Measurements from ENCODE around the gene NOD1. TPM values are rescaled to one million over a fixed set of nuclear protein-coding genes. Genes with fewer than 3 reads are reported as not detected.

NOD1 gene
- total and polyA plus RNA-seq, 2 experiments from 2014 or later = 5.9 to 11.1 TPM

- peaks cover 8% of the 10 kb centered on the region; the same call in 1 of the 2 replicates for H3F3A ChIP-seq (ENCODE audit: insufficient read depth)
- no peaks in the 10 kb centered on the region for H3K79me2 ChIP-seq (ENCODE audit: insufficient read depth)
- DNase-seq = no peak
- no peaks in the 10 kb centered on the region for H4K20me1 ChIP-seq (ENCODE audit: insufficient read depth)
- peaks cover 14% of the 10 kb centered on the region; the same call in 1 of the 2 replicates for H3K36me3 ChIP-seq (ENCODE audit: low read depth)
- no peak overlapping the region for H2AFZ ChIP-seq
- H3K4me1 ChIP-seq (ENCODE audit: insufficient read depth) = peaks cover 9% of the 10 kb centered on the region
- H3K27me3 ChIP-seq (replicated peaks; ENCODE audit: insufficient read depth) = no peaks in the 10 kb centered on the region
- H3K4me3 ChIP-seq = no peak overlapping the region
- in situ Hi-C loops (cut with MboI) = no loop called here
- TF ChIP-seq EZH2 (IDR thresholded peaks at IDR 0.05; ENCODE audit: insufficient read depth, poor library complexity, severe bottlenecking) (no peak), EZH2phosphoT487 (IDR thresholded peaks at IDR 0.05; ENCODE audit: insufficient read depth, low read depth) (no peak)
- H3K9ac ChIP-seq = no peak overlapping the region
- no peak overlapping the region for H3K27ac ChIP-seq
- WGBS, 2 experiments (ENCODE audit: low coverage in 1 of 2, low lambda C conversion rate in 2 of 2, missing lambda C conversion rate in 2 of 2) = 78 to 86% methylated on average over 7 of the region's 7 CpGs
- H3K4me2 ChIP-seq (ENCODE audit: unreplicated experiment) = no peak overlapping the region
- H3K9me3 ChIP-seq (ENCODE audit: low read depth) = no peaks in the 10 kb centered on the region
- no peaks in the 10 kb centered on the region for H3K9me2 ChIP-seq (ENCODE audit: insufficient read depth)
These were observed 48.3 kb downstream of the NOD1 start for GRCh38 chr7:30430276-30430675.

GRCh38 chr7:30429156-30429530 is 49.4 kb downstream of the NOD1 start:
- no peak for TF ChIP-seq EZH2 (IDR thresholded peaks at IDR 0.05; ENCODE audit: insufficient read depth, poor library complexity, severe bottlenecking)
- TF ChIP-seq EZH2phosphoT487 (IDR thresholded peaks at IDR 0.05; ENCODE audit: insufficient read depth, low read depth) = no peak
- H3K79me2 ChIP-seq (ENCODE audit: insufficient read depth) = no peaks in the 10 kb centered on the region
- H3K9me2 ChIP-seq (ENCODE audit: insufficient read depth) = no peaks in the 10 kb centered on the region
- no peak overlapping the region for H3K4me3 ChIP-seq
- H4K20me1 ChIP-seq (ENCODE audit: insufficient read depth) = no peaks in the 10 kb centered on the region
- no peaks in the 10 kb centered on the region for H3K27me3 ChIP-seq (replicated peaks; ENCODE audit: insufficient read depth)
- H3K9ac ChIP-seq = no peak overlapping the region
- H3K36me3 ChIP-seq (ENCODE audit: low read depth) = peaks cover 14% of the 10 kb centered on the region; the same call in 1 of the 2 replicates
- H3K9me3 ChIP-seq (ENCODE audit: low read depth) = no peaks in the 10 kb centered on the region
- H2AFZ ChIP-seq = no peak overlapping the region
- peaks cover 8% of the 10 kb centered on the region; the same call in 1 of the 2 replicates for H3F3A ChIP-seq (ENCODE audit: insufficient read depth)
- H3K4me2 ChIP-seq (ENCODE audit: unreplicated experiment) = no peak overlapping the region
- in situ Hi-C loops (cut with MboI) = no loop called here
- DNase-seq = no peak
- H3K27ac ChIP-seq = no peak overlapping the region
- peaks cover 9% of the 10 kb centered on the region for H3K4me1 ChIP-seq (ENCODE audit: insufficient read depth)
- WGBS, 2 experiments (ENCODE audit: low coverage in 1 of 2, low lambda C conversion rate in 2 of 2, missing lambda C conversion rate in 2 of 2) = 91 to 93% methylated on average over 5 of the region's 5 CpGs

GRCh38 chr7:30428246-30429155 is 50.1 kb downstream of the NOD1 start:
- no peak overlapping the region for H2AFZ ChIP-seq
- in situ Hi-C loops (cut with MboI) = no loop called here
- H3K79me2 ChIP-seq (ENCODE audit: insufficient read depth) = no peaks in the 10 kb centered on the region
- no peak overlapping the region for H3K27ac ChIP-seq
- H3K36me3 ChIP-seq (ENCODE audit: low read depth) = peaks cover 14% of the 10 kb centered on the region; the same call in 1 of the 2 replicates
- H3K27me3 ChIP-seq (replicated peaks; ENCODE audit: insufficient read depth) = no peaks in the 10 kb centered on the region
- H3K4me1 ChIP-seq (ENCODE audit: insufficient read depth) = peaks cover 7% of the 10 kb centered on the region
- 90 to 92% methylated on average over 7 of the region's 7 CpGs for WGBS, 2 experiments (ENCODE audit: low coverage in 1 of 2, low lambda C conversion rate in 2 of 2, missing lambda C conversion rate in 2 of 2)
- no peak for TF ChIP-seq EZH2phosphoT487 (IDR thresholded peaks at IDR 0.05; ENCODE audit: insufficient read depth, low read depth)
- TF ChIP-seq EZH2 (IDR thresholded peaks at IDR 0.05; ENCODE audit: insufficient read depth, poor library complexity, severe bottlenecking) = no peak
- H3K9me2 ChIP-seq (ENCODE audit: insufficient read depth) = no peaks in the 10 kb centered on the region
- H3K9me3 ChIP-seq (ENCODE audit: low read depth) = no peaks in the 10 kb centered on the region
- H3K4me2 ChIP-seq (ENCODE audit: unreplicated experiment) = no peak overlapping the region
- H4K20me1 ChIP-seq (ENCODE audit: insufficient read depth) = no peaks in the 10 kb centered on the region
- peaks cover 9% of the 10 kb centered on the region; the same call in 1 of the 2 replicates for H3F3A ChIP-seq (ENCODE audit: insufficient read depth)
- H3K9ac ChIP-seq = no peak overlapping the region
- DNase-seq = no peak
- H3K4me3 ChIP-seq = no peak overlapping the region

GRCh38 chr7:30427296-30428070 is 51.1 kb downstream of the NOD1 start:
- Histone ChIP-seq H3K9me3 (ENCODE audit: low read depth) (no peaks in the 10 kb centered on the region), H3K4me2 (ENCODE audit: unreplicated experiment) (no peak overlapping the region), H3F3A (ENCODE audit: insufficient read depth) (peaks cover 14% of the 10 kb centered on the region; the same call in 1 of the 2 replicates), H3K9ac (no peak overlapping the region), H4K20me1 (ENCODE audit: insufficient read depth) (no peaks in the 10 kb centered on the region), H3K9me2 (ENCODE audit: insufficient read depth) (no peaks in the 10 kb centered on the region), H3K36me3 (ENCODE audit: low read depth) (peaks cover 13% of the 10 kb centered on the region; the same call in 1 of the 2 replicates), H3K4me3 (no peak overlapping the region), H3K27me3 (replicated peaks; ENCODE audit: insufficient read depth) (no peaks in the 10 kb centered on the region), H3K4me1 (ENCODE audit: insufficient read depth) (peaks cover 1% of the 10 kb centered on the region; the same call in 1 of the 2 replicates), H2AFZ (no peak overlapping the region), H3K79me2 (ENCODE audit: insufficient read depth) (no peaks in the 10 kb centered on the region), H3K27ac (no peak overlapping the region)
- 87 to 91% methylated on average over 6 of the region's 6 CpGs for WGBS, 2 experiments (ENCODE audit: low coverage in 1 of 2, low lambda C conversion rate in 2 of 2, missing lambda C conversion rate in 2 of 2)
- DNase-seq = no peak
- in situ Hi-C loops (cut with MboI) = no loop called here
- TF ChIP-seq EZH2phosphoT487 (IDR thresholded peaks at IDR 0.05; ENCODE audit: insufficient read depth, low read depth) = no peak
- no peak for TF ChIP-seq EZH2 (IDR thresholded peaks at IDR 0.05; ENCODE audit: insufficient read depth, poor library complexity, severe bottlenecking)

Data from GM23248 (cell line).